DMS53 treated with DMSO at 0.1 percent for 48 hours (cell line): ENCODE data around the gene MCRS1.
"Not testable (repeated sequence)": the region's sequence is repeated elsewhere in the genome, so short reads cannot be mapped to it uniquely, and the experiment has no call there.

ENCODE experiments used
- DNase-seq: peaks from one replicate; lab custom pipeline; 2025; ENCODE audit not compliant: unreplicated experiment; lab: John Stamatoyannopoulos, UW

MCRS1 gene

DNA sequence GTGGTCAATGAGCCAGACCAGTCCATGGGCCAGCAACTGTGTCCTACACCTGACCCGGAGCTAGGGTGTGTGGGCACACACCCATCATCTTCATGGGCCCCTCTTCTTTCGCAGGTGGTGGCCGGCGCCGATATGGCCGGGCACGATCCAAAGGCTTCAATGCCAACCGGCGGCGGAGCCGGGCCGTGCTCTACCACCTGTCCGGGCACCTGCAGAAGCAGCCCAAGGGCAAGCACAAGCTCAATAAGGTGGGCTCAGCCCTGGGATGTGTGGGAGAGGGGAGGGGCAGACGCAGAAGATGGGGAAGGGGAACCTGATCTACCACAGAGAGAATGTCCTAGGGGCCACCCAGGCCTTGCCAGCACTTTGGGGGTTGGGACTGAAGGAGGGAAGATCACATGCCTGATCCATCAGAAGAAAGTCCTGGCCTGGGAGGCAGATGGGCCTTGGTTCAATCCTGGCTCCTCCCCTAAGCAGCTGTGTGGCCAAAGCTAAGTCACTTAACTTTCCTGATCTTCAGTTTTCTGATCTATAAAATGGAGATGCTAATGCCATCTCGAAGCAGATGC is 25.3 kb downstream of the MCRS1 start:
- no peak for DNase-seq

DNA sequence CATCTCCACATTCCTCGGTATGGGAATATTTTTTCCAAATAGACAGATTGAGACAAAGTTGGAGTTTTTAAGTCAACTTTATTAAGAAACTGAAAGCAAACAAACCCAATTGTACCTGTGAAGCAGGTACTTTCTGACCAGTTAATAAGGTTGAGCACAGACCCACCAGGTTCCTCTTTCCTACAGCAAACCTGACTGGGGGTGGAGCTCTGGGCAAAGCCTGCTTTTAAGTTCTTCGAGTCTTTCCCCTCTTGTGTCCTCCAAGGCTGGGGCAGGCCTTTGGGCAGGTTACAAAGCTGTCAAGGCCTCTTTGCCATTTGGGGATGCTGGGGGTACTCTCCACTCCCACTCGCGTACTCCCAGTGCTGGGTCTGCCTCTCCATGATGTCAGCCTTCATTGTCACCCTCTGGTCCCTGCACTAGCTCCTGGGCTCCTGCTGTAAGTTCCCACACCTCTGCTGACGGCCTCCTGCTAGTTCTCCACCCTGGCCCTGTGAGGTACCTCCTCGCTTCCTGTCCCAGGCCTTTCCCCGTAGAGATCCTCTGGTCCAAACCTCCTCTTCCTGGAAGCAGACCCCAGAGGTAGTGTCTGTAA is 25.9 kb downstream of the MCRS1 start:
- no peak for DNase-seq

DNA sequence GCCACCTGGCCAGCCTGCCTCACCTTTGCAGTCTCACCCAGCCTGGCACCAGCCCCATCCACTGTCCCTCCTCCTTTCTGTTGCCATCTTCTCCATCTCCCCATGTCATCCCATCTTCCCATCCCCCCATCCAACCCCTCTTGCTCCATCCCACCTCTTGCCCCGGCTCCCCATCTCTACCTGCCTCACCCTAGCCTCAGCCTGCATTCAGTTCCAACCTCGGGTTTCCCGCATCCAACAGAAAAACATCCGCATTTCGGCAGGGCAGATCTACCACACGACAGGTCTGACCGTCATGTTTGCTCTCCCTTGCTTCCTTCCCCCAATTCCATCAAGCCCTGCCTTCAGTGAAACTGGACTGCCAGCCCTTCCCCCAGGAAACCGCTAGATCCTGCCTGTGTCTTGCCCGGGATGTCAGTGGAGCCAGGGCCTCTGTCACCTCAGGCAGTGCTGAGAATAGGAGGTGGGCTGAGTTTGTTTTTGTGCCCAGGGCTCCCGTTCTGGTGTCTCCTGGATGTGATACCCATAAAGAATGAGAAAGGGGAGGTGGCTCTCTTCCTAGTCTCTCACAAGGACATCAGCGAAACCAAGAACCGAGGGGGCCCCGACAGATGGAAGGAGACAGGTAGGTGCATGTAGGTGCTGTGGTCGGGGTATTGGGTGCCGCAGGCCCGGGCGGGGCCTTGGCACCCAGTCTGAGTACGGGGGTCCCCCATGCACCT is 26.6 kb downstream of the MCRS1 start:
- DNase-seq, result no peak

DNA sequence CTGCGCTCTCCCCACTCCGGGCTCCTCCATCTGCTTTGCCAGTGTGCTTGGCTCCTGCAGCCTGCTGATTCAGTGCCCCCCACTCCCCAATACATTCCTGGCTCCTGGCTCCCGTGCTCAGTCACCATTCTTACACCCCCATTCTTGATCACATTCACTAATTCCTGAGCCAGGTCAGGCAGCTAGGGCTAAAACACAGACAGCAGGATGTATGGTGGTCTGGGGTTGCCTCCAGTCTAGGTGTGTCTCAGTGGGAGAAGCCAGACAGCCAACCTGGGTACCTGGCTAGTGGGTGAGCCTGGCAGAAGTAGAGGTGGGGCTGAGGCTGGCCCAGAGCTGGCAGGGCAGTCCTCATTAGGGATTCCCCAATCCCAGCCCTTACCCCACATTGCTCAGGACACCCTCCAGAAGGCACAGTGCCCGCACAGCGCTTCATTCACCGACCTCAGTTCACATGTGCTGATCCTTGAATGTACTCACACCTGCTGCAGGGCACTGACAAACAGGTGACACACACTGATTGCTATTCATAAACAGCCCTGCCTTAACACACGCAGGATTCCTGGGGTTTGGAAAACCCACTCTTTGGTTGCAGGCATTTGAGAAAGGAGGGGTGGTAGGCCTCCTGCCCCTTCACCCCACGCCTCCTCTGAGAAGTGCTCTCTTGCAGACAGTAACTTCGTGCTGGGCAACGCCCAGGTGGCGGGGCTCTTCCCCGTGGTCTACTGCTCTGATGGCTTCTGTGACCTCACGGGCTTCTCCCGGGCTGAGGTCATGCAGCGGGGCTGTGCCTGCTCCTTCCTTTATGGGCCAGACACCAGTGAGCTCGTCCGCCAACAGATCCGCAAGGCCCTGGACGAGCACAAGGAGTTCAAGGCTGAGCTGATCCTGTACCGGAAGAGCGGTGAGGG is 27.5 kb downstream of the MCRS1 start:
- DNase-seq, result peak; percentile 23

DNA sequence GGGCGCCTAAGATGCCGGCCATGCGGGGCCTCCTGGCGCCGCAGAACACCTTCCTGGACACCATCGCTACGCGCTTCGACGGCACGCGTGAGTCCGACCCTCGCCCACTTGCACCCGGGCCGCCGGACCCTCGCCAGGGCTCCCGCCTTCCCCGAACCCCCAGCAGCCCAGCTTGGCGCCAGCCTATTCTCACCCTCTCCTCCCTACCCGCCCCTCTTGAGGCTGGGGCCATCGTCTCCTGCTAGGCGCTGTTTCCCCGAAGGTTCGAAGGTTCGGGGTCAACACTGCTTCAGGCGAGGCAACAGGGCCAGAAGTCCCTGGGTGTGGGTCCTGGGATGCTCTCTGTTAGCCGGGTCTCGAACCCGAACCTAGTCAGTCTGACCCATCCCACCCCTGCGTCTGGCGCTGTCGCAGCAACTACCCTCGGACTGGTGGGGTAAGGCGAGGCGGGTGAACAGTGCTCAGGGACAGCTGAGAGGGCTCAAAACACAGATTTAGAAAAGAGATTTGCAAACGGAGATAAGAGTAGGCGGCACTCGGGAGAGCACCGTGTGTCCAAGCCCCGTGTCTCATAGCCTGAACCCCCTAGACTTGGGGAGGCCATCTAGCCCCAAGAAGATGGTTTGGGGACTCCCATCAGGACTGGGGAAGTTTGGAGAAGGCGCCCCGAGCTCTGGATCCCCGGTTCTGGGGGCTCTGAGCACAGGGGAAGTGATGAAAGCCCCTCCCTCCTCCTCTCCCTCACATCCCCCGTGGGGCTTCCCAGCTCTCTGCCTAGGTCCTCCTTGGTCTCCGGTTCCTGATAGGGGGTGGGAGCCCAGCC is 28.3 kb downstream of the MCRS1 start:
- no peak for DNase-seq

DNA sequence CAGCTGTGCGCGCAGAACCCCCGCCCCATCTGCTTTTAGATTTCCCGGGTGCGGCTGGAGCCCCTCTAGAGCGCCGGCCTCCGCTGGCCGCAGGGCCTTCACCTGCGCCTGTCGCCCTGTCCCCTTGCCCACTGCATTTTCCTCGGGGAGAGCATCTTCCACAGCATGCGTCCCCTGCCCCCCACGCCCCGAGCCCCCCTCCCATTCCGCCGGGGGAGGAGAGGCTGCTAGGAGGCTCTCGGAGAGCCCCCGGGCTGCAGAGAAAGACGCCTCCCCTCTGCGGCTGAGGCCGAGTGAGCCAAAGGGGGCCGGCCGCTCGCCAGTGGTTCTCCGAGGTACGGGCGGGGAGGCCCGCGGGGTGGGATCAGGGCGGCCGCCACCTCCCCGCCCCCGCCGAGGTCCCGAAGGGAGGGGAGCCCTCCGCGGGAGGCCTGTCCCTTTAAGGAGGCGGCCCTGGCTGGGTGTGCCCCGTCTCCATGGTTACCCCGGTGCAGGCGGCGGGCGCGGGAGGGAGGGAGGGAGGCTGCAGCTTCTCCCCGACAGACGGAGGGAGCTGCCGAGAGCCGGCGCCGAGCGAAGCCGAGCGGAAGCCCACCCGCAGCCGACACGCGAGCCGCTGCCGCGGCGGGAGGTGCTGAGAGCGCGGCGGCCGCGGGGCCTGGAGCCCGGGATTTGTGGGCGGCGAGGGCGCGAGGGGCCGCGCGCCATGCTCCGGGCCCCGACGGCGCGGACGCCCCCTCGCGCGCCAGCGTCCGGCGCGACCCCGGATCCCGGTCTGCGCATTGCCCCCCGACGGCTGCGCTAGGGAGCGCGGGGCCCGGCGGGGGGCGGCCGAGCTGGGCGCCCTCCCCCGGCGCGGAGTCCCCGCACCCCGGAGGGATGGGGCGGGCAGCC is 29.2 kb downstream of the MCRS1 start, which contains the start of gene KCNH3:
TSS of gene KCNH3 (plus strand) at position 521 of the 894 bp plus-strand sequence. CDS start 387 bp downstream, outside the sequence.
- DNase-seq, result no peak

DNA sequence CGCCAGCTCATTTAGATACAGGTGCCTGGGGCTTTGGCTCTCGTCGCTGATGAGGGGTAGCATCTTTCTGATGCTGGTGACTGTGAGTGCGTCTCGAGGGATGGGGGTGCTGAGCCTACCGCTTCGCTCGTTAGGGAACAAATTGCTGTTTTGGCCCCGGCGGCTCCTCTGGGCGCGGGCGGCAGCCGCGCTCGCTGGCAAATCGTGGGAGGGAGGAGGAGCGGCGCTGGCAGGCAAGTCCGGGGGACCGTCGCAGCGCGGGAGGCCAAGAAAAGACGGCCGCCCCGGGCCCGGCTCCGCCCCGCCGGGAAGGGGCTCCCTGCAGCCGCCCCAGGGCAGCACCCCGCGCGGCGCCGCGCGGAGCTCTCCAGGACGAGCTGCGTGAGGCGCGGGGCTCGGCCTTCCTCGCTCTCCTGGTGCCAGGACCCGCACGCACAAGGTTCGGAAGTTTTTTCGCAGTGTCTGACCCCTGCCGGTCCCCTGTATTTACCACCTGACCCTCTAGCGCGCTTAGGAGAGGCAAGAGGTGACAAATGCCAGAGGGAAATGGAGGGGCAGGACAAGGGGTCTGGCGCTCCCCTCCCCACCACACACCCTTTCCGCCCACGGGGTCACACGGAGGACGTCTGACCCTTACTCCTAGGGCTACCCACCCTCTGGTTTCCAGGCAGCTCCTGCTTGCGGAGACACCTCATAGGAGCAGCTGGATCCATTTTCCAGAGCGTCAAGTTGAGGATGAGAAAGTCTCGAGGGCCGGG is 30.0 kb downstream of the MCRS1 start:
- no peak for DNase-seq

DNA sequence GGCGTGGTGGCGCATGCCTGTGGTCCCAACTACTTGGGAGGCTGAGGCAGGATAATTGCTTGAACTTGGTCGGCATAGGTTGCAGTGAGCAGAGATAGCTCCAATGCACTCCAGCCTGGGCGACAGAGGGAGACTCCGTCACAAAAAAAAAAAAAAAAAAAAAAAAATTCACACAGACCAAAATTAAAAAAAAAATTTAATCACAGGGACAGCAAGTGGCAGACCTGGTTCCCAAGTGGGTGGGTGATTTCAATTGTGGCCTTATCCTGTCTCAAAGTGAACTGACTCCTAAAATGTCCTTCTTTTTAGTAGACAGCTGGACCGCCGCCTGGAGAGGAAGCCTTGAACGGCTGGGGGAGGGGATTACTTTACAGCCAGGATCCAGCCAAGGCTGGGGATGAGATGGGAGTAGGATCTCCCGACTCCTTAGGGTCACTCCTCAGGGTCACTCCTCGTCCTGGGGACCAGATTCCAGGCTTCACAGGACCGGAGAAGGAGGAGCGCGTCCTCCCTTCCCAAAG is 30.7 kb downstream of the MCRS1 start:
- DNase-seq, result no peak

DNA sequence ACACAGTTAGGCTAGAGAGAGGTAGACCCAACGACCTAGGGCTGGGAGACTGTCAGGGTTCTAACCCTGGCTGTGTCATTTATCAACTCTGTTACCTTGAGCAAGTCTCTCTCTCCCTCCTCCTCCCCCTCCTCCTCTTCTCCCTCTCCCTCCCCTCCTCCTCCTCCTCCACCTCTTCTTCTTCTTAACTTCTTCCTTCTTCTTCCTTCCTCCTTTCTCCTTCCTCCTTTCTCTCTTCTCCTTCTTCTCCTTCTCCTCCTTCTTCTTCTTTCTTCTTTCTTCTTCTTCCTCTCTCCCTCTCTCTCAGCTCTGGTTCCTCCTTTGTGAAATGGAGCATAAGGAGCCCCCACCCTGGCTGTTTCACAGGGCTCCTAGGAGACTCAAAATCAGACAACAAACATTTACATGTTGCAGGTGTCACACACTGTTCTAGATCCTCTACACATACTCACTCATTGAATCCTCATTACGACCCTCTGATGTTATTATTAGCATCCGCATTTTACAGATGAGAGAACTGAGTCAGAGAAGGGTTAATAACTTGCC is 31.3 kb downstream of the MCRS1 start:
- DNase-seq, result no peak

DNA sequence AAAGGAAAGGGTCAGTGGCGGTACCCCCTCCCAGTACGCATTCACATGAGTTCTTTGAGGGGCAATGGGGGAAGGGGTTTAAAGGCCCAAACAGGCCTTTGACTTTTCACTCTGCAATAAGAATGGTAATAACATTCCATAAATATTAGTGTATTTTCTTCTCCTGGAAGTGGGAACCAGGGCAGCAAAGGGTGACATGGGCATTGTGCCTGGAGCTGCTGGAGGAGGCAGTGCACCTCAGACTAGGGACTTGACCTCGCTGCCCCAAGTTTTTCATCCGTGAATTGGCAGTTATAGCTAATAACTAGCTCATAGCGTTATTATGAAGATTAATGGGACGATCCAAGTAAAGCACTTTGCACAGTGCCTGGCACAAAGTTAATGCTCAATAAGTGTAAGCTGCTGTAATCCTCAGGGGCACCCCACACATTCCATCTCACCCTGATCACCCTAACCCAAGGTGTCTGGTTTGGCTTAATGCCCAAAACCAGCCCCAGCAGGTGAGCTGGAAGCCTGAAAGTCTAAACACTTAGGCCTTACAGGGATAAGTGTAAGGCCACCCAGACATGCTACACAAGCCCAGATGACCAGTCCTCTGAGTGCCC is 31.9 kb downstream of the MCRS1 start:
- DNase-seq, result no peak

DNA sequence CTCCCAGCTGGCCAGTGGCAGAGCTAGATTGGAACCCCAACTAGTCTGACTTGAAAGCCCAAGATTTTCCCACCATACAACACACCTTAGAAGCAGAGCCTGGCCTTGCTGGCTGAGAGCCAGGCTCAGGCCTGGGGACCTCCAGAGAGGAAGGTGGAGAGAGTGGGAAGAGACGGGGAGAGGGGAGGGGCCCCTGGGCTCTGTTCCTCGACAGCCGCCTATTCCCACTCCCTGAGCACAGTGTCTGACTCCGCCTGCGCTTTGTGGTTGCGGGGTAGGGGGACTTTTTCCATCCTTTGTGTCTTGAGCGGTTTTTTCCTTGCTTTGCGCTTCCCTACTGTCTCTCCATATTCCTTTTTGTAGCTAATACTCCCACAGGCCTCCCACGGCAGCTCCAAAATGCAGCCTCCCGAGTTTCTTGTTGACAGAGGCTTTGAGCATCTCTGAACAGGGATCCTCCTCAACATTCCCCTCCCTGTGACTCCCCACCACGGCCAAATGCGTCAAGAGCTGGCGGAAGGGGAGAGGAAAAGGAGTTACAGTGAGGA is 33.1 kb downstream of the MCRS1 start:
- no peak for DNase-seq

DNA sequence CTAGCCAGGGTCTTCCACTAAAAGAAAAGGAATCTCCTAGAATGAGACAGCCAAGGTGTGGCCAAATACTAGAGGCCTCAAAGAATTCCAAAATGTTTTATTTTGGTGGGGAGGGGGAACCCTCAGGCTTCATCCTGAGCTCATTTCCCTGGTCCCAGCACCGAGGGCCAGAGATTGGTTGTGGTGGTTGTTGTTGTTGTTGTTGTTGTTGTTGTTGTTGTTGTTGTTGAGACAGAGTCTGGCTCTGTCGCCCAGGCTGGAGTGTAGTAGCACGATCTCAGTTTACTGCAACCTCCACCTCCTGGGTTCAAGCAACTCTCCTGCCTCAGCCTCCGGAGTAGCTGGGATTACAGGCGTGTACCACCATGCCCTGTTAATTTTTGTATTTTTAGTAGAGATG is 33.8 kb downstream of the MCRS1 start:
- DNase-seq, result not testable (repeated sequence)

DNA sequence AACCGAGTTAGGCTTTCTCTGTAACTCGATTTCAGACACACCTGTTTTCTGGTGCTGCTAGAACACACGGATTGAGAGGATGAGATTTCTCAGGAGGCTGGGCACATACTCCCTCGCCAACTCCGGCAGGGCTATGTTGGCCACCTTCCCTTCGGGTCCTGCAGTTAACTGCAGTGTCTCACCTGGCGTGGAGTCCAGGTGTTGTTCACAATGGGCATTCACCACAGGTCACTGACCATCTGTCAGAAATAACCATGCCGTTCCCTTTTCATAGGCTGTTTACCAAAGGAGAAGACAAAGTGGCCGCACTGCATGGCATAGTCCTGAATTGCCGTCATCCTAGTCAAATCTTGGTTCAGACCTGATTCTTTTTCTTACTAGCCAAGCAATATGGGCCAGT is 34.6 kb downstream of the MCRS1 start:
- no peak for DNase-seq

DNA sequence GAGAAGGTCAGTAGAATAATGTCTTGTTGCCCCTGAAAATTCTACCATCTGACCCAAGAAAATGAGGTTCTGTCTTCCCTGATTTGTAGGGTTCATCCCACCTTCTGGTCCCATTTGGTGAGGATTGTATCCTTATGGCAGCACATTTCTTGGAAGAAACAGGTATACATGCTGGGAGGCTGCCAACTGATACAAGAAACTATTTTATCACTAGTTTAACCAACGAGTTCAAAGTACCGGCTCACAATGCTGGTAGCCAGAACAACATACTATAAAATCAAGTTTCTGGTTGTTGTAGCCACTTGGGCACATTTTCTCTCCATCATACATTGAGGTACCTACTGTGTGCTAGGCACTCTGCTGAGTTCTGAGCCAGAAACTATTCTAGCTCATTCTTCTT is 36.2 kb downstream of the MCRS1 start:
- DNase-seq, result no peak

DNA sequence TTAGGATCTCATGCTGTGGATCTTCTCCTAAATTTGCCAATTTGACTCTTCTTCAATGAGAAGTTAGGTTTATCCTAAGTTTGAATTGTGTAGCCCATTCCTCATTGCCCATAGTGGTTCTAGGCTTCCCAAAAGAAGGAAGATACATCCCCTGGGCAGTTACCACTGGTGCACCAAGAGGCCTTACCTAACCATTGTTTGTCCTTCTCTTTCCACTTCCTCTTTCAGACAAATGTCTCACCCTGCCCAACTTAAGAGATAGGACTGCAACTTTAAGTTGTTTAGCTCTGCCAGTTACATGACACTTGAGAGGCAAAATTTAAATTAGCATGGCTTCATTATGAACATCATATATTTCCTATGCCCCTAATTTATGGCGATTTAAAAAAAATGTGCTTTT is 38.5 kb downstream of the MCRS1 start:
- DNase-seq, result no peak

DNA sequence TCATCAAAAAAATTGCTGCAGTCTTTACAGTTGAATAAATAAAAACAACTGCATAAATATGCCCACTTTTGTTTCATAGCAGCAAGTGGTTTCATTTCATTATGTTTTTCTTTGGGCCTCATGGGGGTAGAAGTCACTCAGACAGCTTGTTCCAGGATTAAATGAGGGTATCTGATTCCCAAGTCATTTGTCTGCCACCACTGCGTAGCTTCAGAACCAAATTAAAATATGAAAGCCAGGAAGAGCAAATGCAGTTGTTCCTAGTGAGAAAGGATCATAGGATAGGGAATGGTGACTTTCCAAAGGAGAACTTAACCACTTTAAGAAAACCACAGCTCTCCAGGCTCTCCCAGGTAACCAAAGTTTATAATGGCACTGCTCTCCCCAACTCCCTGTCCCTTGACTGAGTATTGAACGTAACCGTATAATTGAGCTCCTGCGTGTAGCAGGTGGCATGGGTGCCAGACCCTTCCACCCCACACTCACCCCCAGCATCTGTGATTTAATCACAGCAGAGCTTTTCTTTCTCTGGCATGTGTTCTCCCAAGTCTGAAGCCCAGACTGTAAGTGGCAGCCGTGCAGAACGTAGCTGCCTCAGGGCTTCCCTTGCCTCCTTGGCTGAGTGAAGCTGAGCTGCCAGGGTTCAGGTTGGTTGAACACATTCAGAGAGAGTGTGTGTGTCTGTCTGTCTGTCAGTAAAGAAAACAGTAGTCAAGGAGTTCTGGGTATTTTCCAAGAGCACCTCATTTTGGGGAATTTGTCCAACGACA is 40.4 kb downstream of the MCRS1 start:
- DNase-seq, result no peak

DNA sequence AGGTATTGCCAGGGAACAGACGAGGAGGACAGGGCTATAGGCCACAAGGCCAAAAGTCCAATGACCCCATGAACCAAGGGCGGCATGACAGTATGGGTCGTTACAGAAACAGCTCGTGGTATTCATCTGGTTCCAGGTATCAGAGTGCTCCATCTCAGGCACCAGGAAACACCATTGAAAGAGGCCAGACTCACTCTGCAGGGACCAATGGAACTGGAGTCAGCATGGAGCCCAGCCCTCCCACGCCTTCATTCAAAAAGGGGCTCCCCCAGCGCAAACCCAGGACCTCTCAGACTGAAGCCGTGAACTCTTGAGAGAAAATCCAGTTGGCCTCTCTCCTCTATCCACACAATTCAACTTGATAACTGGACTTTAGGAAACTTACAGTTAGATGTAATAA is 42.0 kb downstream of the MCRS1 start:
- DNase-seq, result no peak
